Measurements from ENCODE around the gene CBX3.

- no peak for TF ChIP-seq POLR2AphosphoS5 (IDR thresholded peaks at IDR 0.05)
- TF ChIP-seq CTCF (IDR thresholded peaks at IDR 0.05) = no peak
- no peak for TF ChIP-seq POLR2A (IDR thresholded peaks at IDR 0.05)
Measured at GRCh38 chr7:26250239-26250638, 48.7 kb downstream of the CBX3 start.
